Measurements from ENCODE around the gene KLK2.
A peak's percentile ranks its signal among the peaks of the same experiment; 100 is the strongest.
"Not testable (repeated sequence)": the region's sequence is repeated elsewhere in the genome, so short reads cannot be mapped to it uniquely, and the experiment has no call there.

Gene KLK2

GRCh38 chr19:50894478-50895356 lies 21.5 kb downstream of the KLK2 start:
- no peak for DNase-seq

- DNase-seq: not testable (repeated sequence)
These were observed 22.9 kb downstream of the KLK2 start for GRCh38 chr19:50896089-50896590.

GRCh38 chr19:50896591-50897190 lies 23.5 kb downstream of the KLK2 start:
- DNase-seq: peak; percentile 31 to 81

- no peak for DNase-seq
These were observed 24.0 kb downstream of the KLK2 start for GRCh38 chr19:50897191-50897607.

GRCh38 chr19:50897612-50898011 lies 24.4 kb downstream of the KLK2 start:
- DNase-seq: no peak

GRCh38 chr19:50898018-50898417 lies 24.8 kb downstream of the KLK2 start:
- DNase-seq: no peak

- no peak for DNase-seq
These were observed 26.3 kb downstream of the KLK2 start for GRCh38 chr19:50899569-50899968.

GRCh38 chr19:50902640-50903039 lies 29.4 kb downstream of the KLK2 start:
- no peak for DNase-seq

GRCh38 chr19:50906217-50906616 lies 33.0 kb downstream of the KLK2 start:
- DNase-seq: peak; percentile 23 to 47

GRCh38 chr19:50908336-50908735 lies 35.1 kb downstream of the KLK2 start:
- DNase-seq: no peak

GRCh38 chr19:50909240-50910070 lies 36.2 kb downstream of the KLK2 start:
- DNase-seq: peak; percentile 24 to 26

GRCh38 chr19:50910722-50911121 lies 37.5 kb downstream of the KLK2 start:
- no peak for DNase-seq

- no peak for DNase-seq
These were observed 38.2 kb downstream of the KLK2 start, which contains the start of gene KLK4 for GRCh38 chr19:50911206-50912101. TSS of gene KLK4 (minus strand) at chr19:50911395. CDS start at chr19:50910738, 657 bp downstream.

GRCh38 chr19:50912102-50912599 lies 38.9 kb downstream of the KLK2 start:
- no peak for DNase-seq

- DNase-seq: peak; percentile 27 to 55
These were observed 39.8 kb downstream of the KLK2 start for GRCh38 chr19:50912727-50913716.

GRCh38 chr19:50916069-50916468 lies 42.8 kb downstream of the KLK2 start:
- DNase-seq: no peak

- peak; percentile 42 to 82 for DNase-seq
These were observed 48.4 kb downstream of the KLK2 start for GRCh38 chr19:50921426-50922316.

- DNase-seq: peak; percentile 66 to 90
These were observed 49.1 kb downstream of the KLK2 start for GRCh38 chr19:50922317-50922853.

- DNase-seq: no peak
These were observed 51.3 kb downstream of the KLK2 start for GRCh38 chr19:50924586-50924985.
